Sigmoid colon (tissue), 4 donors: ENCODE data around the gene ATP6V0B.

Source experiments
- CTCF ChIP-seq, 4 experiments: fragments of 450-650 bp in 3 of 4; fragments of 200-600 bp in 1 of 4; IDR thresholded peaks; one replicate each; pipeline ENCODE4 v1.5.1; 2016 to 2019; ENCODE audit warnings: antibody characterized with exemption in 4 of 4, mild to moderate bottlenecking in 3 of 4, moderate library complexity in 2 of 4
- EP300 ChIP-seq, 4 donors: sonication (generic); formaldehyde crosslinking; IDR thresholded peaks; one replicate each; pipeline ENCODE4 v1.6.1; 2017; ENCODE audit warnings: antibody characterized with exemption in 4 of 4
- POLR2A ChIP-seq, 2 donors: fragments of 450-650 bp; IDR thresholded peaks; one replicate each; pipeline ENCODE4 v1.6.1; 2016; ENCODE audit warnings: antibody characterized with exemption in 2 of 2, mild to moderate bottlenecking in 2 of 2, moderate library complexity in 2 of 2
- POLR2AphosphoS5 ChIP-seq, 4 donors: sonication (generic); formaldehyde crosslinking; IDR thresholded peaks; one replicate each; pipeline ENCODE4 v1.6.1; 2017; ENCODE audit warnings: antibody characterized with exemption in 4 of 4

GRCh38 chr1:43944860-43945259, 29.9 kb upstream of the ATP6V0B start:
- no peak for TF ChIP-seq POLR2AphosphoS5 (IDR thresholded peaks at IDR 0.05)
- TF ChIP-seq CTCF (IDR thresholded peaks at IDR 0.05), result no peak
- no peak for TF ChIP-seq EP300 (IDR thresholded peaks at IDR 0.05)
- TF ChIP-seq POLR2A (IDR thresholded peaks at IDR 0.05), result no peak
